ENCODE results near the gene BAX. TPM values are rescaled to one million over a fixed set of nuclear protein-coding genes. Genes with fewer than 3 reads are reported as not detected.

Gene BAX
- total RNA-seq, 1 experiment from 2014 or later = 75.1 TPM

DNA sequence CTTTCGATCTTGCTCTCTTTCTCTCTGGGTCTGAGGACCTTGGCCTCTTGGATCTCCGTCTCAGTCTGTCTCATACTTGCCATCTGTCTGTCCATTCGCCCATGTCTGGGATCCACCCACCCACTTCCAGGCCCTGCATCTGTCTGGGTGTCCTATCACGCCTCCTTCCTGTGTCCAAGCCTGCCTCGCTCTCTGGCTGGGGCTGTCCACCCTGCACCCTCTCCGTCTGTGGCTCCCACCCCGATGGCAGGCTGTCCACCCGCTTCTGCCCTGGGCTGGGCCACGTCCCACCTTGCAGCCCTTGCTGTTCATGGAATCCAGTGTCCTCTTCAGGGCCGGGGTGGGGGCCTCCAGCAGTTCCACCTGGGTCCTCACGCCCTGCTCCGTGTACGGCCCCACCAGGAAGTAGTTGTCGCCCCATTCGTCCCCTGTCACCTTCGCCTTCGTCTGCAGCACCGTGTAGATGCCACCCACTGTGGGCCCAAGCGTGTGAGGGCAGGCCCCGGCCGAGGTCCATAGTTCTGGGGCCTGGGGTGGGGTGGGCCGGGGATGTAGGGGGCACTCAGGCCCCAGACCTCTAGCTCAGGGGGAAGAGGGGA is 36.4 kb downstream of the BAX start:
- Histone ChIP-seq H3K27ac (no peak overlapping the region), H3K4me3 (no peak overlapping the region)

GRCh38 chr19:48991873-48992580 is 37.4 kb downstream of the BAX start:
- Histone ChIP-seq H3K4me3 (peak overlapping the region; percentile 51), H3K27ac (peak overlapping the region; percentile 58), H3K4me1 (replicated peaks) (peaks cover 15% of the 10 kb centered on the region), H3K36me3 (peaks cover 43% of the 10 kb centered on the region), H3K9me3 (replicated peaks) (no peaks in the 10 kb centered on the region), H3K27me3 (replicated peaks) (no peaks in the 10 kb centered on the region)
- DNase-seq (ENCODE audit: low read depth in 1 of 2, low spot score in 2 of 2) = peak; percentile 58 to 76

More for the DNA sequence above, 36.4 kb downstream of the BAX start:
- DNase-seq (ENCODE audit: low read depth in 1 of 2, low spot score in 2 of 2) = no peak
- Histone ChIP-seq H3K4me1 (replicated peaks) (peaks cover 15% of the 10 kb centered on the region), H3K9me3 (replicated peaks) (no peaks in the 10 kb centered on the region), H3K27me3 (replicated peaks) (no peaks in the 10 kb centered on the region), H3K36me3 (peaks cover 52% of the 10 kb centered on the region)

DNA sequence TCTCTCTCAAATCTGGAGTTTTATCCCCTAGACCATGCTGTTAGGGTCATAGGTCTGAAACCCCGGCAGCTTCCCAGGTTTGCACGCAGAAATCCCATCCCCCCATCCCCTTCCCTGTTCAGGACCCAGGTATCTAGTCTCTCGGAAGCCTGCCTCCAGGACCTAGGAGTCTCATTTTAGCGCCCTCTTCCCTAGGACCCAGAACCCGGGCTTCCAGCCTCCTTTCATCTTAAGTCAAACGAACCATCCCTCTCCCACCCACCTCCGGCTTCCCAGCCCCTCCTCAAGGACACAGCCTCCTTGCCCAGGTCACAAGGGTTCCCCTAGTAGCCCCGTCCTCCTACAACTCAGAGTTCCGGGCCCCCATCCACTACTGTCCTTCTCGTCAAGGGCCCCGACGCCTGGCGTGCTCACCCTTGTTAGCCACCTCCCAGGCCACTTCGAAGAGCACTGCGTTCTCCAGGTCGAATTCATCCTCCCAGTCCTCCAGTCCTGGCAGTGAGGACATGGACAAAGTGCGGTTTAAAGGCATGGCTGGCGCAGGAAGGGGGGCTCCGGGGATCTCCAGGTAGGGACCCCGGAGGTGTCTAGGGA is 38.0 kb downstream of the BAX start:
- peak overlapping the region; percentile 51 for H3K4me3 ChIP-seq
- H3K27me3 ChIP-seq (replicated peaks) = no peaks in the 10 kb centered on the region
- DNase-seq (ENCODE audit: low read depth in 1 of 2, low spot score in 2 of 2) = no peak
- no peaks in the 10 kb centered on the region for H3K9me3 ChIP-seq (replicated peaks)
- peak overlapping the region; percentile 58 for H3K27ac ChIP-seq
- H3K36me3 ChIP-seq = peaks cover 39% of the 10 kb centered on the region
- peaks cover 15% of the 10 kb centered on the region for H3K4me1 ChIP-seq (replicated peaks)

DNA sequence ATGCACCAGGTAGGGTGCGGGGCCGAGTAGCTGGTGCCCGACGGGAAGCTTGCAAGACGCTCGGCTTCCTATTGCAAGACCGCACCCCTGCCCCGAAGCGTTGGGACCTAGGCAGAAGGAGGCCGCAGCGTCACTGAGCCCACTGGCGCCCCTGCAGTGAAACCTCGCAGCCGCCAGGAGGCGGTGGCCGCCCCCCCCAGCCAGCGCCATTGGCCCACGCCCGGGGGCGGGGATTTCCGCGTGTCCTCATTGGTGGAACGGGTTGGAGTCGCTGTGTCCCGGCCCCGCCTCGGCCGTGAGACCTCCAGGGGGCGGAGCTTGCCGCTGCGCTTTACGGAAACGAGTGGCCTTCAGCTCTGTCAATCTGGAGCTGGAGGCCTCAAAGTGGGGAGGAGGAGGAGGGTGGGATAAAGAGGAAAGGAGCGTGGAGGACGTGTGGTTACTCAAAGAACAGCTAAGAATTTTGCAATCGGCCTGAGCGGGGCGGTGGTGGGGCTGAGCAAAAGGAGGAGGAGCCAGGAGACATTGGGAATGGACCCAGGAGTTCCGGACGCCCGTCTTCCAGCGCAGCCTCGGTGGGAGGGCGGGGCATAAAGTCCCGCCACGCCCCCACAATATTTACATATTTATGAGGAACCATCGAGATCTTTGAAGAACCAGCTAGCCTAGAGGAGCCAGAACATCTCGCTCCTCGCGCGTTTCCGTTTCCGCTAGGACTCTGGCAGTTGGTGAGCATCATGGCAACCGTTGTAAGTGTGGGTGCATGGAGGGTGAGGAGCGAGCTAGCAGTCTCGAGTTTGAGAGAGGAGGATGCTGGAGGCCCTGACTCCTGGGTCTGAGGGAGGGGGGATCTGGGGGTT is 38.7 kb downstream of the BAX start, which contains the start of the genes GYS1 and RUVBL2:
GYS1 (minus strand) TSS at position 135 of the 860 bp plus-strand sequence. CDS start 197 bp downstream, outside the sequence.
RUVBL2 (plus strand) TSS at position 713 of the 860 bp plus-strand sequence; CDS start at position 738, 25 bp downstream.
- H3K9me3 ChIP-seq (replicated peaks) = no peaks in the 10 kb centered on the region
- H3K27me3 ChIP-seq (replicated peaks) = no peaks in the 10 kb centered on the region
- peaks cover 15% of the 10 kb centered on the region for H3K4me1 ChIP-seq (replicated peaks)
- H3K27ac ChIP-seq = peak within 1 kb of the TSS; percentile 80
- DNase-seq (ENCODE audit: low read depth in 1 of 2, low spot score in 2 of 2) = peak; percentile 100
- peaks cover 32% of the 10 kb centered on the region for H3K36me3 ChIP-seq
- peak within 1 kb of the TSS; percentile 51 for H3K4me3 ChIP-seq

GRCh38 chr19:48994035-48994386 is 39.3 kb downstream of the BAX start:
- DNase-seq (ENCODE audit: low read depth in 1 of 2, low spot score in 2 of 2) = peak in 1 of 2 experiments; percentile 11
- Histone ChIP-seq H3K4me3 (peak overlapping the region; percentile 51), H3K27me3 (replicated peaks) (no peaks in the 10 kb centered on the region), H3K27ac (peak overlapping the region; percentile 80), H3K4me1 (replicated peaks) (peaks cover 15% of the 10 kb centered on the region), H3K9me3 (replicated peaks) (no peaks in the 10 kb centered on the region), H3K36me3 (peaks cover 26% of the 10 kb centered on the region)

DNA sequence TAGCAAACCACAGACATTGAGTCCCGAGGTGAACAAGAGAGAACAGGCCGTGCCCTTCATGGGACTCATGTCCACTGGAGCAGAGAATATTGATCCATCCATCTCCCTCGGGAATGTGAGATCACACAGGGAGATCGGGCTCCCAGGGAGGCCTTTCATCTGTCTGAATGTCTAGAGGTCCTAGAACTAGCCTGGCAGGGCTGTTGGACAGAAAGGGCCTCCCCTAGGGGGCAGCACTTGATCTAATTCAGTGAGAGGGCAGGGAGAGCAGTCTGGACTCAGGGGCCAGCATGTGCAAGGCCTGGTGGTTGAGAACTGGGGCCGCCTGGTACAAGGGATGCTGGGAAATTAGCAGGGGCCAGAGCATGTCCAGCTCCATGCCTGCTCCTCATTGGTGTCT is 43.3 kb downstream of the BAX start:
- no peak overlapping the region for H3K4me3 ChIP-seq
- H3K27ac ChIP-seq = no peak overlapping the region
- no peaks in the 10 kb centered on the region for H3K27me3 ChIP-seq (replicated peaks)
- DNase-seq (ENCODE audit: low read depth in 1 of 2, low spot score in 2 of 2) = peak; percentile 60 to 84
- H3K4me1 ChIP-seq (replicated peaks) = peaks cover 8% of the 10 kb centered on the region
- H3K9me3 ChIP-seq (replicated peaks) = no peaks in the 10 kb centered on the region
- peaks cover 36% of the 10 kb centered on the region for H3K36me3 ChIP-seq

DNA sequence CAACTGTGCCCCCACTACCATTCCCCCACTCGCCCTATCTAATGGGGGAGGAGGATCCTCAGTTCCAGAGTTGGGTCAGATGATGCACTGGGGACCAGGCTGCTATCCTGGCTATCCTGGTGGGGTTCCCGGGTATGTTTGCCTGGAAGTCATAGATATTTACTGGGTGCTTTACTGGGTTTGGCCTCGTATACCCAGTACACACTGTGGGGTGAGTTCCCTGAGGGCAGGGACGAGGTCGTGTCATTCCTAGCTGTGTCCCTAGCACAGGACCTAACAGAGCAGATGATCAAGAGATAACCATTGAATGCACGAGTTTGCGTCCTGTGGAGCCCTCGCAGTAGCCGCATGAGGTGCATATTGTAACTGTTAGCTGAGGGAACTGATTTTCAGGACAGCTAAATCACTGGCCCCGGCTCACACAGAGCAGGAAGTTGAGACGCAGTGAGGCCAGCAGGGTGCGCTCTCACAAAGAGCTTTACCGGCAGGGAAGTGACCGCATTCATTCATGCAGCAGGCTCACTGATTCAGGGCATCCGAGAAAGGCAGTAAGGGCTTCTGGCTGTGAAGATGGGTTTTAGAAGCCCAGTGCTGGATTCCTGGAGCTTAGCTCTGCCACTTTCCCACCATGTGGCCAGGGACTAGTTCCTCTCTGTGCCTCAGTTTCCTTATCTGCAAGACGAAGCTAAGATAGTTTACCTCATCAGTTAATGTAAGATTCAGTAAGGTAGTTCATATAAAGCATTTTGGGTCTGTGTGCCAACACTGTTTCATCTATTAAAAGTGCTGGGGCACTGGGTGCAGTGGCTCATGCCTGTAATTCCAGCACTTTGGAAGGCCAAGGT is 45.0 kb downstream of the BAX start:
- peak; percentile 19 to 67 for DNase-seq (ENCODE audit: low read depth in 1 of 2, low spot score in 2 of 2)
- no peaks in the 10 kb centered on the region for H3K27me3 ChIP-seq (replicated peaks)
- peaks cover 3% of the 10 kb centered on the region for H3K4me1 ChIP-seq (replicated peaks)
- no peak overlapping the region for H3K27ac ChIP-seq
- H3K4me3 ChIP-seq = no peak overlapping the region
- H3K9me3 ChIP-seq (replicated peaks) = no peaks in the 10 kb centered on the region
- H3K36me3 ChIP-seq = peaks cover 47% of the 10 kb centered on the region

DNA sequence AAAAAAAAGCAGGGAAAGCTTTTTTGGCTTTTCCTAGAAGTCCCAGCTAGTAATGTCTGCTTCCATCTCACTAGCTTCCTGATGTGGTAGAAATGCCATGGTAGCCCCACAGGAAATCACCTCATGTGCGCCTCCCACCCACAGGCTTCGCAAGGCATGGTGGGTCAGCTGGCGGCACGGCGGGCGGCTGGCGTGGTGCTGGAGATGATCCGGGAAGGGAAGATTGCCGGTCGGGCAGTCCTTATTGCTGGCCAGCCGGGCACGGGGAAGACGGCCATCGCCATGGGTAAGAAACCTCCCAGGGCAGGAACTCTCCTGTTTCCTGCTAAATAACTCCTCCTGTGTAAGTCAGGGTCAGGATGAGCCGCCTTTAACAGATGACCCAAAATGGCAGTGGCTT is 49.5 kb downstream of the BAX start:
- no peaks in the 10 kb centered on the region for H3K9me3 ChIP-seq (replicated peaks)
- H3K27me3 ChIP-seq (replicated peaks) = no peaks in the 10 kb centered on the region
- no peak overlapping the region for H3K27ac ChIP-seq
- no peak overlapping the region for H3K4me3 ChIP-seq
- no peaks in the 10 kb centered on the region for H3K4me1 ChIP-seq (replicated peaks)
- H3K36me3 ChIP-seq = peaks cover 80% of the 10 kb centered on the region
- no peak for DNase-seq (ENCODE audit: low read depth in 1 of 2, low spot score in 2 of 2)

- no peak overlapping the region for H3K27ac ChIP-seq
- no peaks in the 10 kb centered on the region for H3K4me1 ChIP-seq (replicated peaks)
- H3K9me3 ChIP-seq (replicated peaks) = no peaks in the 10 kb centered on the region
- DNase-seq (ENCODE audit: low read depth in 1 of 2, low spot score in 2 of 2) = no peak
- H3K36me3 ChIP-seq = peaks cover 80% of the 10 kb centered on the region
- H3K4me3 ChIP-seq = no peak overlapping the region
- no peaks in the 10 kb centered on the region for H3K27me3 ChIP-seq (replicated peaks)
Observed at GRCh38 chr19:49004964-49005614, 50.4 kb downstream of the BAX start.

- H3K9me3 ChIP-seq (replicated peaks) = no peaks in the 10 kb centered on the region
- no peak for DNase-seq (ENCODE audit: low read depth in 1 of 2, low spot score in 2 of 2)
- no peaks in the 10 kb centered on the region for H3K4me1 ChIP-seq (replicated peaks)
- no peaks in the 10 kb centered on the region for H3K27me3 ChIP-seq (replicated peaks)
- no peak overlapping the region for H3K4me3 ChIP-seq
- peaks cover 87% of the 10 kb centered on the region for H3K36me3 ChIP-seq
- H3K27ac ChIP-seq = no peak overlapping the region
Observed at GRCh38 chr19:49006905-49007304, 52.2 kb downstream of the BAX start.

DNA sequence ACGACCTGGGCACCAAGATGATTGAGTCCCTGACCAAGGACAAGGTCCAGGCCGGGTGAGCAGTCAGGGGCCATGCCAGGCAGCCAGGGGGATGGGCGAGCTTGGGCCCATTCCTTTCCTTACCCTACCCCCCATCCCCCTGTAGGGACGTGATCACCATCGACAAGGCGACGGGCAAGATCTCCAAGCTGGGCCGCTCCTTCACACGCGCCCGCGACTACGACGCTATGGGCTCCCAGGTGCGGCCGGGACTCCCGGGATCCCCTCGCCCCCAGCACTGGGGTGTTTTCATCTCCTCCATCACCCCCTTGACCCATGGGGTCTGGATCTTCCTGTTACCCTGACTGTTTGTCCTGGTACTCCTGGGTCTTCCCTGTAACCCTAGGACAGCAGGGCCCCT is 55.2 kb downstream of the BAX start:
- Histone ChIP-seq H3K9me3 (replicated peaks) (no peaks in the 10 kb centered on the region), H3K4me3 (no peak overlapping the region), H3K4me1 (replicated peaks) (no peaks in the 10 kb centered on the region), H3K27ac (no peak overlapping the region), H3K36me3 (peaks cover 87% of the 10 kb centered on the region), H3K27me3 (replicated peaks) (no peaks in the 10 kb centered on the region)
- DNase-seq (ENCODE audit: low read depth in 1 of 2, low spot score in 2 of 2) = no peak

DNA sequence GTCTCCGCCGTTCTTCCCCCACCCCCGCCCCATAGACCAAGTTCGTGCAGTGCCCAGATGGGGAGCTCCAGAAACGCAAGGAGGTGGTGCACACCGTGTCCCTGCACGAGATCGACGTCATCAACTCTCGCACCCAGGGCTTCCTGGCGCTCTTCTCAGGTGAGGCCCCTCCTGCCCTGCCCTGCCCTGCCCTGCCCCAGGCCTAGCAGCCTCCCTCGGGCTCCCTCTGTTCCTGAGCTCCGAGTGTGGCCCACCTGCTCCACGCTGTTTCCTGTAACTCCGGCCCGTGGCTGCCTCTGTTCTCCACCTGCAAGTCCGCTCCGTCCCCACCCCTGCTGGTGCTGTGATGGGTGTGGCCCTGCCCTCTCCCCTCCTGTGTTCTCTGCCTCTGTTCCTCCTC is 55.8 kb downstream of the BAX start:
- Histone ChIP-seq H3K4me3 (no peak overlapping the region), H3K27me3 (replicated peaks) (no peaks in the 10 kb centered on the region), H3K4me1 (replicated peaks) (no peaks in the 10 kb centered on the region), H3K9me3 (replicated peaks) (no peaks in the 10 kb centered on the region), H3K27ac (no peak overlapping the region), H3K36me3 (peaks cover 87% of the 10 kb centered on the region)
- no peak for DNase-seq (ENCODE audit: low read depth in 1 of 2, low spot score in 2 of 2)
